ENCODE measurements around the gene RGS17. TPM values are rescaled to one million over a fixed set of nuclear protein-coding genes. Genes with fewer than 3 reads are reported as not detected.

The RGS17 gene
- total RNA-seq, 3 donors from 2014 or later: 0.29 to 1.8 (median 0.66) TPM

DNA sequence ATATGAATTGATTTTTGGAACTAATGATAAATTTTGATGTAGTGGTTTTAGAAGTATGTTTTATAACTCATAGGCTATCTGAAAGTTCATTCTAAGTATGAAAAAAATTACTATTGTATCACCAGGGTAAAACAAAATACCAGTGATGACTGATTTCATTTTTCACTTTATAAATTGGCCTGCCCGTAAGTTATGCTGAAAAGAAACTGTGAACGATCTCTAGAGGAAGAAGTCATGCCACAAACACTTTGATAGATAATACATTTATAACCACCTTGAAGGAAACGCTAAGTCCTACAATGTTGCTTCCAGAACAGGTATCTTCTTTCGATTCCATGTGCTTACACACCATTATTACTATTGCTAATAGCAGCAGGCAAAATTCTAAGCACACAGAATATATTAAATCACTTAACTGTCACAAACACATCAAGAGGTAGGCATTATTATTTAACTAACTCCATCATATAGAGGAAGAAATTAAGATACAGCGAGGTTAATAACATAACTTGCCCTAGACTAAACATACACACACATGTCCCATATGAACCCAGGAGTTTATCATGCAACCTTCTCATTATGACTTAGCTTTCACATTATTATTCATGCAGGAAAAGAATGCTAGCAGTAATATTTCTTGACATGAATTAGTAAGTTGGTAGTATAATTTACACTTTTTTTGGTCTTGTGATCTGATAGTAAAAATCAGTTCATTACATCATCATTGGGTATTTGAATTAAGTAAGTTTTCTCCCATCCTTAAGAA lies 44.7 kb downstream of the RGS17 start:
- no peak overlapping the region for H3K27ac ChIP-seq

DNA sequence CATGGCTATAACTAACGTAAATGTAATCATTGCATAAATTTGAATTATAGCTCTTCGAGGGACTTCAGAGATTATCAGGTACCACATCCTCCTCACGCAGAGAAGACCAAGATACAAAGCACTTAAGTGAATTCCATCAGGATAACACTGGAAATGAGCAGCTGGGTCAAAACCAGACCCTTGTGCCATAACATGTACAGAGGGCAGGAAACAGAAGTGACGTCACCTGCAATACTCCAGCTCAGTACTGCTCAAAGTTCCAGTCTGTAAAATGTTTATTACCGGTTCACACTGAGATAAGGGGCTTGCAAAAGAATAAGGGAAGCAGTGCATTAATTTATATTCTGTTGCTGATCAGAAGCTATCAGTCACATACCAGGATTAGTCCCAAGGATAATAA lies 45.8 kb downstream of the RGS17 start:
- Histone ChIP-seq H3K4me3 (no peak overlapping the region), H3K27me3 (no peaks in the 10 kb centered on the region), H3K27ac (no peak overlapping the region), H3K9me3 (no peaks in the 10 kb centered on the region), H3K4me1 (no peaks in the 10 kb centered on the region), H3K36me3 (no peaks in the 10 kb centered on the region)
- TF ChIP-seq, protein P1, sequence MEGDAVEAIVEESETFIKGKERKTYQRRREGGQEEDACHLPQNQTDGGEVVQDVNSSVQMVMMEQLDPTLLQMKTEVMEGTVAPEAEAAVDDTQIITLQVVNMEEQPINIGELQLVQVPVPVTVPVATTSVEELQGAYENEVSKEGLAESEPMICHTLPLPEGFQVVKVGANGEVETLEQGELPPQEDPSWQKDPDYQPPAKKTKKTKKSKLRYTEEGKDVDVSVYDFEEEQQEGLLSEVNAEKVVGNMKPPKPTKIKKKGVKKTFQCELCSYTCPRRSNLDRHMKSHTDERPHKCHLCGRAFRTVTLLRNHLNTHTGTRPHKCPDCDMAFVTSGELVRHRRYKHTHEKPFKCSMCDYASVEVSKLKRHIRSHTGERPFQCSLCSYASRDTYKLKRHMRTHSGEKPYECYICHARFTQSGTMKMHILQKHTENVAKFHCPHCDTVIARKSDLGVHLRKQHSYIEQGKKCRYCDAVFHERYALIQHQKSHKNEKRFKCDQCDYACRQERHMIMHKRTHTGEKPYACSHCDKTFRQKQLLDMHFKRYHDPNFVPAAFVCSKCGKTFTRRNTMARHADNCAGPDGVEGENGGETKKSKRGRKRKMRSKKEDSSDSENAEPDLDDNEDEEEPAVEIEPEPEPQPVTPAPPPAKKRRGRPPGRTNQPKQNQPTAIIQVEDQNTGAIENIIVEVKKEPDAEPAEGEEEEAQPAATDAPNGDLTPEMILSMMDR (IDR thresholded peaks at IDR 0.05): no peak
- TF ChIP-seq POLR2AphosphoS5 (IDR thresholded peaks at IDR 0.05): no peak
- no peak for TF ChIP-seq POLR2A (IDR thresholded peaks at IDR 0.05)
- DNase-seq (ENCODE audit: low spot score in 2 of 2): no peak
- intact Hi-C loops (cut with DNase I; ENCODE audit: low total_unique reads): no loop called here

More for the DNA sequence above, 44.7 kb downstream of the RGS17 start:
- TF ChIP-seq, protein P1 (IDR thresholded peaks at IDR 0.05): no peak
- TF ChIP-seq POLR2A (IDR thresholded peaks at IDR 0.05): no peak
- no peak for TF ChIP-seq POLR2AphosphoS5 (IDR thresholded peaks at IDR 0.05)
- no peak overlapping the region for H3K4me3 ChIP-seq
- no peak for DNase-seq (ENCODE audit: low spot score in 2 of 2)
- H3K27me3 ChIP-seq: no peaks in the 10 kb centered on the region
- H3K9me3 ChIP-seq: no peaks in the 10 kb centered on the region
- no peaks in the 10 kb centered on the region for H3K36me3 ChIP-seq
- H3K4me1 ChIP-seq: no peaks in the 10 kb centered on the region
- intact Hi-C loops (cut with DNase I; ENCODE audit: low total_unique reads): no loop called here

DNA sequence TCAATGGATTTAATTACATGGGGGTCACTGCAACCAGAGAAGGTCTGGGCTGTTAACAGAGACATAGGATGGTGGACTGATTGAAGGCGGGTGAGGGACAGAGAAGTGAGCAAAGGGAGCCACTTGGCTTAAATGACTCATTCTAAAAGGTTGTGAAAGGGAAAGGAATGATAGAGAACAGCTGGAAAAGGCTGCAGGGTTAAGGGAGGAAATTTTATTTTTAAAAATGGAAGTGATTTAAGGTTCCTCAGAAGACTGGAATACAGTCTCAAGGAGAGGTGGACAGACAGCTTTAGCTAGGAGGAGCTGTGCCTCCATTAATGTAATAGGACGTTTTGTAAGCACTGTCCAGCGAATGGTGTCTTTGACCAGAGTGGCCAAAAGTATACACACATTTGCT lies 46.7 kb downstream of the RGS17 start:
- H3K4me1 ChIP-seq: no peaks in the 10 kb centered on the region
- TF ChIP-seq POLR2AphosphoS5 (IDR thresholded peaks at IDR 0.05) (no peak), POLR2A (IDR thresholded peaks at IDR 0.05) (no peak)
- no peaks in the 10 kb centered on the region for H3K36me3 ChIP-seq
- H3K27me3 ChIP-seq: no peaks in the 10 kb centered on the region
- no peaks in the 10 kb centered on the region for H3K9me3 ChIP-seq
- intact Hi-C loops (cut with DNase I; ENCODE audit: low total_unique reads): no loop called here
- no peak for DNase-seq (ENCODE audit: low spot score in 2 of 2)
- no peak overlapping the region for H3K4me3 ChIP-seq
- H3K27ac ChIP-seq: no peak overlapping the region

DNA sequence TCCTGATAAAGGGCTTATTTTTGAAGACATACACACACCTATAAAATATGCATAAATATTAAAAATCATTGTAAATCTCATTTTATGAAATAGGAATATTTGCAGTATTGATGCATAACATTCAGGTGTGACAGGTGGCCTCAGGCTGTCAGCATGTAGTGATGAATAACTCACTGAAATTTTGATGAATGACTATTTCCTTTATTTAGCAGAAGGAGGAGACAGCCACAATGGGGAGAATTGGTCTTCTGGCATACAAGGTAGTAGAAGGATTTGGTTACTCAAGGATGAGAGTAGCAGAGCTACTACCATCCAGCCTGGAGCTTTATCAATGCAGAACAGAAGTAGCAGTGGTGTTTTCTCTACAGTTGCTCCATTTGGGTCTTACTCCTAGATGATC lies 47.2 kb downstream of the RGS17 start:
- Histone ChIP-seq H3K9me3 (no peaks in the 10 kb centered on the region), H3K4me1 (no peaks in the 10 kb centered on the region), H3K36me3 (no peaks in the 10 kb centered on the region), H3K27me3 (no peaks in the 10 kb centered on the region), H3K4me3 (no peak overlapping the region), H3K27ac (no peak overlapping the region)
- no peak for DNase-seq (ENCODE audit: low spot score in 2 of 2)
- TF ChIP-seq POLR2AphosphoS5 (IDR thresholded peaks at IDR 0.05) (no peak), POLR2A (IDR thresholded peaks at IDR 0.05) (no peak)
- TF ChIP-seq, protein P1 (IDR thresholded peaks at IDR 0.05): no peak
- intact Hi-C loops (cut with DNase I; ENCODE audit: low total_unique reads): no loop called here

DNA sequence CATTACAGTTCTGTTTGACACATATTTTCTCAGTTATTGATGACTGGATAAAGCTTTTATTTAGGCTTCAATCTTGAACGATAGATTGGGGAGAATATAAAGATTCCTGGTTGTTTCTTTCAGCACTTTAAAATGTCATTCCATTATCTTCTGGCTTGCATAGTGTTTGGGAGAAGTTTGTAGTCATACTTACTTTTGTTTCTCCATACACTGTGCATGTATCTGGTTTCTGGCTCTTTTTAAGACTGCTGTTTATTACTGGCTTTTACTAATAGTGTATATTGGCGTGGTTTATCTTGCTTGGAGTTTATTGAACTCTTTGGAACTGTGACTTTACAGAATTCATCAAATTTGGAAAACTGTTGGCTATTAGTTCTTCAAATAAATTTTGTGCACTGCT lies 49.2 kb downstream of the RGS17 start:
- no peak overlapping the region for H3K27ac ChIP-seq
- H3K4me3 ChIP-seq: no peak overlapping the region
- TF ChIP-seq POLR2AphosphoS5 (IDR thresholded peaks at IDR 0.05) (no peak), POLR2A (IDR thresholded peaks at IDR 0.05) (no peak)
- TF ChIP-seq, protein P1 (IDR thresholded peaks at IDR 0.05): no peak
- intact Hi-C loops (cut with DNase I; ENCODE audit: low total_unique reads): no loop called here
- no peaks in the 10 kb centered on the region for H3K36me3 ChIP-seq
- H3K9me3 ChIP-seq: no peaks in the 10 kb centered on the region
- no peaks in the 10 kb centered on the region for H3K27me3 ChIP-seq
- DNase-seq (ENCODE audit: low spot score in 2 of 2): no peak
- no peaks in the 10 kb centered on the region for H3K4me1 ChIP-seq

Data from breast epithelium (tissue), 4 donors.